Medulla oblongata (tissue), 1 donor: Measurements from ENCODE around the gene MAST4.
"Not testable (repeated sequence)": the region's sequence is repeated elsewhere in the genome, so short reads cannot be mapped to it uniquely, and the experiment has no call there.

Experiments used
- DNase-seq: peaks from one replicate; pipeline ENCODE4 v3.0.0-alpha.2; 2015; ENCODE audit errors: extremely low spot score

MAST4 gene

DNA sequence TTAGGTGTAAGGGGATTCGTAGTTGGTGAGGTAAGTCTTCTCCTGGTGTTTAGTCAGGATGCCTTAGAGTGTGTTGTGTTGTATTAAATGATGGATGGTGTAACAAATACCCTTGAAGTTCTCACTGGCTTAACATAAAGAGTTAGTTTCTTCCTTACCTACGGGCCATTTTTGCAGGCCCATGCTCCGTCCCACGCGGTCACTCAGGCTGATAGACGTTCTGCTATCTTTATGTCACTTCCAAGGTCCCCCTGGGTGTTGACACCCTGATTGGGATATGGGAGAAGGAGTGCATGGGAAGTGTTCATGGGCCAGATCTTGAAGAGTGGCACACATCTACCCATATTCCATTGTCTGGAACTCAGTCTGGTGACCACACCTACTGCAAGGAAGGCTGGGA is 214.0 kb downstream of the MAST4 start:
- no peak for DNase-seq

DNA sequence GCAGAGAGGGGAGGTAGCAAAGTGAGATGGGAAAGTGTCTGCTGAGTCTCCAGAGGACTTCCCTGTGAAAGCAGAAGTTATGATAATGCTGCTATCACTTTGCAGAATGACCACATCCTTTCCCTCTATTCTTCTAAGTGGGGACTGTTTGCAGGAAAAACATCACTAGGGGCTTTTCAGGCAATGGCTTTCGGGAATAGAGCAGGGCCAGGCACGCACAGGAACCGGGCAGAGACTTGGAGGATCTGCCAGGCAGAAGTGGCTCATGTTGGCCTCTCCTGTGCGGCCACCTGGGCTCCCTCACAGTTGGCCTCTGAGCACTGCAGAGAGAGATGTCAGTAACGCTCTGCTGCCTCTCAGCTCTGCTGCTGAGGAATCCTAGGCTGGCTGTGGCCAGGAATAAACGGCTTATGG is 214.7 kb downstream of the MAST4 start:
- DNase-seq, result no peak

DNA sequence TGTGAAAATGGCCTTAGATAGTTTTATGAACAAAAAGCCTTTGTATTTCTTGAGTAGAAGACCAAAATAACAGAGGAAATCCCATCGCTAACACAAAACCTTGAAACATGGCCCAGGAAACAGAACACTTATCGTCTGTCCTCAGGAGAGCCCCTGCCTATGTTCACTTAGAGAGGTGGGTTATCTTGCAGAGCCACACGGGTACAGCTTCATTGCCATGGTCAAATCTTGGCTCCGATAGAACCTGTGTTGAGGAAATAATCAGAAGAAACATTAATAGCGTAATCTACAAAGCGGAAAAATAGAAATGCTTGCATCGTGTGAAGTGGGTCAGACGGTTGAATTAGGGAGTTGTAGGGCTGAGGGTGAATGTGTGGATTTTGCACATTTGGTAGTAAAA is 216.1 kb downstream of the MAST4 start:
- DNase-seq, result no peak

DNA sequence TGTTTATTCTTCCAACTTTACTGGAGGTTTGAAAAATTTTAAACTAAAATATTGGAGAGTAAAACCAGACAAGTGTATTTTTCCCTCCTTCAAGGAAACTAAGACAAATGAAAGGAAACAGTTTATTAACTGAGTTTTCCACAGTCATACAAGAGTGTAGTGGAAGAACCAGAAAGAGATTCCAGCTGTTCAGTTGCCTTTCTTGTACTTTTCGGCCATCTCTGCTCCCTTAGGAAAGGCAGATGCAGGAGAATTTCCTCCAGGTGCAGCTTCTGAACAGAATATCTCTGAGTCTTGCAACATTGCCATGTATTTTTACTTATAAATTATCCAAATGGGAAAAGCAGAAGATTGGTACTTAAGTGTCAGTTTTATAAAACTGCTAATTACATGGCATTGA is 217.1 kb downstream of the MAST4 start:
- no peak for DNase-seq

DNA sequence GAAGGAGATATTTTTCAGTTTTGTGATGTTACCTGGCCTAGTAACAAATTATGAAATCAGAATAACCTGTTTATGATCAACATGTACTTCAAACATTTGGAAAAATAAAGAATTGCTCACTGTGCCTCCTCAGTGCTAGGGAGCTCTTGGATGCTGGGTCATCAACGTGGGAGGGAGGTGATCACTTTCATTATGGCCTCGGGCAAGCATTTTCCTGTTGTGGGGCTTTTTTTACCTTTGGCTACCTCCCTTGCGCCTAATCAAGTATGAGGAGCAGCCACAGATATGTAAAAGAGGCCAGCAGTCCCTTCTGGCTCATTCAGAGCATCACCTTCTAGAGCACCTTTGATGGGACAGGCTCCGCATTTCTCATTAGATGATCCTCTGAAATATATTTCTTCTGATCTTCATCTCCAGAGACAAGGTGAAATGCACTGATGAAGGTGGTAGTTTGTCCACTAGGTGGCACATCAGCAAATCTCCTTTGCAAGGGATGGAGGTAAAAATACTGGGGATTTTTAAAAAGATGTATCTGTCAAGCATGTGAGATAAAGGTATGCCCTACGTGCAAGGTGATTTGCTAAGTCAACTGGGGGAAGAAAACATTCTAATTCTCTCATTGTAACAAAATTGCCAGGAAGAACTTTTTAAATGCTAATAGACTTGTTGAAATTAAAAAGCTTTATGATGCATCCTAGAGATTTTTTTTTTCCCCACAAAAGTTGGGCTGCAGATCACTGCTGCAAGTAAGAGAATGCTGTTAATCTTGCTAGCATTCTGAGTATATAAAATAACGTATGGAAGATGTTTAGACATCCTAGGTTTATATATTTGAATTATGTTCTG is 218.2 kb downstream of the MAST4 start:
- peak; percentile 46 for DNase-seq

DNA sequence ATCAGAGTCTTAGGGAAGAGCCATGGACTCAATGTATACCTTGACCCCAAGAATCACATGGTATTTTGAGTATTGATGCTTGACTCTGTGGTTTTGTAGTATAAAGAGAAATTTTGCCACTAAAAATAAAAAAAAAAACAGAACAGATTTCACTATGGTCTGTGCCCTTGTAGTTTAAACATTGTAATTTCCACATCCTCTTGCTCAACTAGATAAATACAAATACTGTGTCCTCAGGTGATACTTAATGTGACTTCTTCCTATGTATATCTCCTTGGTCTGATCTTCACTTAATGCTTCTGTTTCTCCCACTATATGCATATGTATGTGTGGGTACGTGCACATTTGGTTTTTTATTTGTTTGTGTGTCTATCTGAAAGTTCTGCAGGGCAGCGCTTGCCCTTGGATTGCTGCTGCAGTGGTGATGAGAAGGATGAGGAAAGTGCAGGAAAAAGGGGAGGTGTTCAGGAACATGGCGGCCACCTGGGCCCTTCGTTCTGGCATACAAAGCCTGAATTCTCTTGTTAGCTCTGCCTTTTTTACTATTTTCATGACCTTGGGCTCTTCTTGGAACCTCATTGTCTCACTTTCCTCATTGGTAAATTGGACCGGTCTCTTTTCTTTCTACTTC is 222.2 kb downstream of the MAST4 start:
- no peak for DNase-seq

DNA sequence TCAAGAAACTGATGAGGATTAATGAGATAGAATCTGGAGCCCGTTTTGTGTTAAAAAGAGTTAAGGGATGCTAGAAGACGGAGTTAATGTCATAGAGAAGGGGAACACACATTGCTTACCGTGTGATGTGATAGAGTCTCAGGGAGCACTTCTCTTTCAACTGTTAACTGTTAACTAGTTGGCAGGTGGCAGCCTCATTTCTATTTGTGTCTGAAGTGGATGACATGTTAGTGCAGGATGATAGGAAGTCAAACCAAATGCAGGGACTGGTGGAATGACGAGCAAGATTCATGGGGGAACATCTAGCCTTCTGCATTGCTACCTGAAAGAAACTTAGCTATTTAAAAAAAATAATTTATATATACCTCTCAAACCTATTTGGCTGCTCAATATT is 222.7 kb downstream of the MAST4 start:
- DNase-seq, result no peak

DNA sequence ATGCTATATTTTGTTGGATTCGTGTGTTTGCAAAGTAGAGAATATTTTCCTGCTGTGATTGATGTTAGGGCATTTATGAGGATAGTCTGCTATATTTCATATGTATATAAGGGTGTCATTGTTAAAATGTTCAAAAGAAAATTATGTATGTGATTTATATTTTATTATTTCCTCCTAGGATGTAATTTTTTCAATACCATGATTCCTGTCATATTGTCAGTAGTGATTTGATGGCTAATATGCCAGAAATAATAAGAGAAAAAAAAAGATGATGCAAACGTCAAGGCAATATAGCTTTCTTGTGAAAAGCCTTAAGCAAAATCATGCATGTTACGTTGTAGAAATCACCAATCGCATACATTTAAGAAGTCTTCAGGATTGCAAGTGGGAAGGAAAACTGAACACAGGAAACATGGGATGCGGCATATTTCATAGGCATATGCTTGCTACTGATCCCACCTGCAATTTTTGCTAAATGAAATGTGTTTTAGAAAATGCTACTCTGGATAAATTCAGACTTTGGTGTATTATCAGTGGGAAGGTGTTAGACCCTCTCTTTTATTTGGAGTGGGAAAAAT is 224.5 kb downstream of the MAST4 start:
- DNase-seq, result no peak

DNA sequence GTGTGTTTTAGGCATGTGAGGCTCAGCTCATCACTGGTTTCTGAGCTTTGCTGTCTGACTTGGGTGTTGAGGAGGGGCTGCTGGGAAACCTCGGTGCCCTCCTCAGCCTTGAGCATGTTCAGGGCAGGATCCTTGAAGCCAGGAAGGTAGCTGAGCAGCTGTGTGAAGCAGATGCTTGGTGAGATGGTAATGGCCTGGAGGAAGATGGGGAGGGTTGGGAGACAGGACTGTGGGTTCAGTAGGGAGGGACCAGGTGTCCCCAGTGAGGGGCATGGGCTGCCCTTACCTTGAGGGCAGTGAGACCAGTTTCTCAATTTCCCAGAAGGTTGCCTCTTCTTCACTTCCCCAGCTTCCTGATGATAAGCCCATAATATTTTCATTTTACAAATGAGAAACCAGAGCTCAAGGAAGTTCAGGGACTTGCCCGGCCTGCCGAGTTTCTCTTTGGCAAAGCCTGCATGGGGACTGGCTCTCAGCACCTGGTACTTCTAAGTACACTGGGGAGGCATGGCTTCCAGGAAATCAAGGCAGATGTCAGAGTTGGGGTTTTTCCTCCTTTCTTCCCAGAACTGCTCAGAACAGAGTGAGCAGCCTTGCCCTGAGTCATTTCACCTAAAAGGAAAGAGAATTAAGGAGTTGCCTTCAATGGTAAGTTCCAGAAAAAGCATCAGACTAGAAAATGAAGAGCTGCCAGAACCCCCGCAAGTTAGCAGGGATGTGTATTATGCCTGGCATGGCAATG is 225.7 kb downstream of the MAST4 start:
- no peak for DNase-seq

DNA sequence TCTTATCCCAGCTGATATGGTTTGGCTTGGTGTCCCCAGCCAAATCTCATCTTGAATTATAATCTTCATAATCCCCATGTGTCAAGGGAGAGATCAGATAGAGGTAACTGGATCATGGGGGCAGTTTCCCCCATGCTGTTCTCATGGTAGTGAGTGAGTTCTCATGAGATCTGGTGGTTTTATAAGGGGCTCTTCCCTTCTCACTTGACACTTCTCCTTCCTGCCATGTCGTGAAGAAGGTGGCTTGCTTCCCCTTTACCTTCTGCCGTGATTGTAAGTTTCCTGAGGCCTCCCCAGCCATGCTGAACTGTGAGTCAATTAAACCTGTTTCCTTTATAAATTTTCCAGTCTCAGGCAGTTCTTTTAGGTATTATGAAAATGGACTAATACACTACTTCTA is 226.7 kb downstream of the MAST4 start:
- DNase-seq, result not testable (repeated sequence)

DNA sequence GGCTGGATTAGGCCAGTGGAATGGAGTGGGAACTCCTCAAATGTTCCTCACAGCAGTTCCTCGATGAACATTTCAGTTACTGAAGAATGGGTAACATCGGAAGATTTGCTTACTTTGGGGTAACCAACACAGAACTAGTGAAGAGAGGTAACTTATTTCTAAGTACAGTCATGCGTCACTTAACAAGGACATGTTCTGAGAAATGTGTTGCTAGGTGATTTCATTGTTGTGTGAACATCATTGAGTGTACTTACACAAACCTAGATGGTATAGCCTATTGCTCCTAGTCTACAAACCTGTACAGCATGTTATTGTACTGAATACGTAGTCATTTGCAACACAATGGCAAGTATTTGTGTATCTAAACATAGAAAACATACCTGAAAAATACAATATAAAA is 228.3 kb downstream of the MAST4 start:
- no peak for DNase-seq

DNA sequence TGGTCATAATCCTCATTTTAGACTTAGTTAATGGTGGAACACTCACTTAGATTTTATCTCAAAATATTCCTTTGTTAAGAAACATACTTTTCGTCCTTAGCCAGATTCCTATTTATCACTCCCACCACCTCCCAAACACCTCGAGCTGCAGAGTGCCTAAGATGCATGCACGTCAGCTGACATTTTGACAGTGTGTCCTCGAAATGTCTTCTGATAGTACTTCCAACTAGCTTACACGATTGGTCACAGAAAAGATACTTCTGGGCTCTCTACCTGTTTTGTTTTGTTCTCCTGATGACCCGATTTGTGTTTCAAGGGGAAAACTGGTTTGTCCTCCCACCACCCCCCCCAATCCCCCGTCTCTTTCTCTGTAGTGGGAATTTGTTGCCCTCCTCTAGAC is 230.1 kb downstream of the MAST4 start:
- DNase-seq, result no peak

DNA sequence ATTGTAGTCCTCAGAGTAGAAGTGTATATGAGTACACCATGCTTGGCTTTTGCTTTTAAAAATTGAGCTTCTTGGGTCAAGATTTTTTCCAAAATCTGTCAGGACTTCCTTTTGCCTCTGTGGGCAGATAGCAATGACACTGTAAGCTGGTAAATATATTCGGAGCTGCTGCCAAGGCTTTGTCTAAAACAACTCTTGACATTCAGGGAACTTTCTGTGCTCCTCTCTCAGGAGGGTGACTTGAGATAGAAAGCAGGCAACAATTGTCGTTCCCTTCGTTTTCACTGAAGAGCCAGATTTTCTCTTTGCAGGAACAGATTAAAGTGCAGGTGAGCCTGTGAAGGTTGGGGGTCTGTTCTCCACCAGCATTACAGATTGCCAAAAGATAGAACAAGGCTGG is 230.5 kb downstream of the MAST4 start:
- no peak for DNase-seq

DNA sequence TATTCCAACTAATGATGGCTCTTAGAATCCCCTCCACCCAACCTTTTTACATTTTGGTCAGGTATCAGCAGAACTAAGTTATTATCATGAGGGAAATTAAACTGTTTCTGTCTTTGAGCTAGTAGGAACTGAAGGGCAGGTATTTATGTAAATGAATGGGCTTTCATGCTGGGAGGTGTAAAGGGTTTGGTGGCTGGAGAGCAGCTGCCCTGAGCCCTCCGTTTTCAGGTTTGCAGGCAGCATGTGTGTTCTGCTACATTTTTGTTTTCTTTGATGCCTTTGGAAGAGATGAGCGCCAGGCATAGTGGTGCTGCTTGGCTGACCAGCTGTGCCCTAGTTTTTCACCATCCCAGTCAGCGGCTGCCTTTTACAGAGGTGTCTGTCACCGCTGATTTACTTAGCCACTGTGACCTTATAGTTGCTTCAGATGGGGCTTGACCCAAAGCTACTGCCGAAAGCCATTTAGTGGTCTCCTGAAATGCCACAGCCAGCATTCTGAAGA is 231.9 kb downstream of the MAST4 start:
- no peak for DNase-seq

DNA sequence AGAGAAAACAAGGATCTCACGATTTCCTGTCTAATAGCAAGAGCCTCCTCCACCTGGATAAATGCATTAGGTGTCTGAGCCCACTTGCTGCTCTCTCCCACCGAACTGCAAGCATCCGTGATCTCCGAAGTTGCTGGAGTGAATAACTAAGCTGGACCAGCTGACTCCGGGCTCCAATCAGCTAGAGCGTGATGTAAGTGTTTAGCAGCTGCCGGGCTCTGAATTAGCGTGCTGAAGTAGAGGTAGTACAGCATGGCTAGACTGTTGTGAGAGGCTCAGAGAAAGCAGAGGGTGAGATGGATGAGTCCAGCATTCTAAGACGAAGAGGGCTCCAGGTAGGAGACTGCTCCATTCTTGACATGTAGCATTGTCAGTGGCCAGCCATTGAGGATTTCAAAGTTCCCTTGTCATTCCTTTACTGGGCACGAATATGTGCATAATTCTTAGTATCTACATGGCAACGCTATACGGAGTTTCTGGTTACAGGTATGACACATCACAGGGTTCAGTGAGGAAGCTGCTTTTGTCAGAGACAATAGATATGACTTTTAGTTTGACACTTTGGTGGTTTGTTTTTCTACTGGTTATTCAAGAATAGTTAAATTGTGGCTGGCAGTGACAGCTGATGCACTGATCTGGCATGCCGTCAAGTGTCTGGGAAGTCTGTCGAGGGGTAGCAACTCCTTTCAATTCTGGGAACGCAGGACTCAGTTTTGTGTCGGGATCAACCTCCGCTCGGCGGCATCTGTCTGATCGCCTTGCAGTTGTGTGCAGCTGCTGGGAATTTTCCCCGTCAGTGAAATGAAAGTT is 232.6 kb downstream of the MAST4 start:
- peak; percentile 87 for DNase-seq

DNA sequence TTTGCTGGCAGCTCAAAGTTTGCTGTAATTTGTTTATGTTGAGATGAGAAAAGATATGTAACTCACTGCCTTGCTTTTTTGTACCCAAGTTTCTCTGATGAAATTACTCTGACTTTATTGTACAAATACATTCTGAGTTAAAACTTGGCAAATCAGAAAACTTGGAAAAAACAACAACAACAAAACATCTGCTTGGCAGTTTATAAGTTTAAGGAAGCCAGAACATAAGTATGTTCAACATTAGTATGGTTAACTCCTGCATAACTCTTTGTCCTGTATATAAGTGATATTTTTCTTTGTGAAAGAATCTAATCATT is 233.1 kb downstream of the MAST4 start:
- DNase-seq, result no peak

DNA sequence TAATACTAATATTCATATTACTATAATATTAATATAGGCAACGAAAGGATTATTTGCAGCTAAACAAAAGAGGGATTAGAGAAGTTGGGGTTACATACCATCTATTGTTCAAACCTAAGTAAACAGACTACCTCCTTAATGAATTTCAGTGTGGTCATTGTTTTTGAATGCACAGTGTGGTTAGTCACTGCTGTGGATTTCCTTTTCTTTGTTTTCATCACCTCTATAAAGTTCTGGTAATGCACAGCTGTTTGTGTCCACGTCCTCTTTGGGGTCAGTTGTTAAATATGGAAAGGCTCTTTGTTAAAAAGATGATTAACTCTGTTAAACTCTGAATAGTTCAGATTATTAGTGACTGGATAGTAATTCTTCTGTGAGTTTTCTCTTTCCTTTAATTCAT is 233.6 kb downstream of the MAST4 start:
- DNase-seq, result peak; percentile 18

DNA sequence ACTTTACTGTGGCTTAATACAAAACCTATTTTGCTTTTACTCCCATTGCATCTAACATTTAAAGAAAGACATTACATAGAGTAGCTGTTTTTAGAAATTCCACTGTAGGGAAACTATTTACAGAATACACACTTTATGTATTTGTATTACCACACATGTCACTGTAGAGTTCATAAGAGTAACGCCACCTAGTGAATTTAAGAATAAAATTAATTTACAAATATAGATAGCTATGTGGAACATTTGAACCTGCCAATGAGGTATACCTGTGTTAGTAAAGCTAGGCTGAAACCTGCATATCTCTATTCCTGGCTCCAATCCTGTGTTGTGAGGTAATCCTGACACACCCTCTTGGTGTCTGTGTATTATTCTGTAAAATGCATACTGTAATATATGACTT is 234.4 kb downstream of the MAST4 start:
- DNase-seq, result no peak

DNA sequence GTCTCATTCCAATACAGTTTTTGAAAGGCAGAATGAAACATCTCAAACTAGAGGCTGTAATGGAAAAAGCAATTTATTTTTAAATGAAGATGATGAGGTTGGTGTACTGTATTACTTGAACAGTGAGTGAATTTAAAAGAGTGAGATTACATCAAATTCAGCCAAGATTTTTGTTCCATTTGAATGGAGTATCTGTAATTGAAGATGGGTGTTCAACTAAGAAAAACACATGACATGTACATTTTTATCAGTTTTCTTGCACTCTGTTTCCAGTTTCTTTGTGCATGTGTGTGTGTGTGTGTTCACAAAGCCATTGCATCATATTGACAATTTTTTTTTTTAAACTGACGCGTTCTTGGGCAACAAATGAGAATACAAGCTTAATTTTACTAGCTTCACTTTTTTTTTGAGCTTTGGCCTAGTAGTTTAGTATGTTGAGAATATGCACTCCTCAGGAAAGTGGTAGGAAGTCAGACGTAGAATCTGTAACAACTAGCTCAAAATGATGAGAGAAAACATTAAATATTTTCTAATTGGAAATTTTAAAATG is 243.5 kb downstream of the MAST4 start:
- DNase-seq, result no peak

DNA sequence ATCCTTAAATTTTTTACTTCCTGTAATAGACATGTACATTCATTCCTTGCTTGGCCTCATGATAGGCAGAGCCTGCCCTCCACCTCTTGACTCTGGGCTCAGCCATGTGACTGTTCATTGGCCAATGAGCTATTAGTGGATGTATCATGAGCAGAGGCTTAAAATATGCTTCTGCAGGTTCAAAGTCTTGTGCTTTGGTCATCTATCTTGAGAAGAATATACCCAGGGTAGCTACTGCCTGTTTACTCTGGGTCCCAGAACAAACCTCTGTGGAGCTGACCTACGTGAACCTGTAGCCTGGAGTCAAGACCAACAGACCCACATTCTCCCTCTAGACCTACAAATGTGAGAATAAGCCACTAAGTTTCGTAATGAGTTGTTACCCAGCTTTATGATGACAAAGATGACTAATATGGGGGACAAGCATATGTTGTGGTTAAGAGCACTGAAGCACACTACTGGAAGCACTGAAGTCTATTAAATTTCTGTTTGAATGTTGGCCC is 244.4 kb downstream of the MAST4 start:
- DNase-seq, result no peak

DNA sequence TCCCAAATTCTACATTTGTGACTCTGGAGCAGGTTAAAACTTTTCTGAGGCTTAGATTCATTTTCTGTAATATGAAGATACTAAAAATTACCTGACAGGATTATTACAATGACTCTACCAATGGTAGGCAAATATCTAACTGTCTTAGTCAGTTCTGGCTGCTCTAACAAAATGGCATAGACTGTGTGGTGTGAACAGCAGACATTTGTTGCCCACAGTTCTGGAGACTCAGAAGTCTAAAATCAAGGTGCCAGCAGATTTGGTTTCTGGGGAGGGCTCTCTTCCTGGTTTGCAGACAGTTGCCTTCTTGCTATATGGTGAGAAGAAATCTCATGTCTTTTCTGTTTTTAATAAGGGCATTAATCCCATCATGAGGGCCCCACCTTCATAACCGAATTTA is 245.1 kb downstream of the MAST4 start:
- DNase-seq, result no peak
